Fibroblast of villous mesenchyme (primary cell): ENCODE measurements around the gene PRSS8. TPM values are rescaled to one million over a fixed set of nuclear protein-coding genes. Genes with fewer than 3 reads are reported as not detected.

Experiments used
- DNase-seq: peaks from one replicate; pipeline ENCODE4 v3.0.0-alpha.2; 2010; ENCODE audit warnings: low read depth
- H3K4me3 ChIP-seq: 2 replicates; pipeline ENCODE4 v1.5.1; 2011; ENCODE audit warnings: low read depth, mild to moderate bottlenecking, low read length
- CTCF ChIP-seq: IDR thresholded peaks from 2 replicates; pipeline ENCODE4 v1.5.1; 2012; ENCODE audit warnings: low read depth, mild to moderate bottlenecking, low read length; ENCODE audit not compliant: insufficient read depth
- total RNA-seq: library from RNA; depleted of rRNA; stranded (reverse); fragments of >200 nt; gene quantifications from 2 replicates; pipeline ENCODE4 v1.2.3, GENCODE V29; 2012

PRSS8 gene
- total RNA-seq, 1 donor, result not detected

- TF ChIP-seq CTCF, result no peak
- DNase-seq, result no peak
- no peak overlapping the region for H3K4me3 ChIP-seq
These were observed 47.6 kb downstream of the PRSS8 start for GRCh38 chr16:31087971-31088370.

GRCh38 chr16:31087481-31087880 lies 48.0 kb downstream of the PRSS8 start:
- TF ChIP-seq CTCF, result no peak
- no peak overlapping the region for H3K4me3 ChIP-seq
- DNase-seq, result no peak

GRCh38 chr16:31086629-31086906 lies 49.0 kb downstream of the PRSS8 start:
- no peak for TF ChIP-seq CTCF
- no peak overlapping the region for H3K4me3 ChIP-seq
- no peak for DNase-seq

- TF ChIP-seq CTCF, result no peak
- DNase-seq, result no peak
- no peak overlapping the region for H3K4me3 ChIP-seq
These were observed 49.5 kb downstream of the PRSS8 start for GRCh38 chr16:31085873-31086628.

GRCh38 chr16:31085411-31085810 lies 50.1 kb downstream of the PRSS8 start:
- H3K4me3 ChIP-seq, result no peak overlapping the region
- no peak for DNase-seq
- TF ChIP-seq CTCF, result no peak

- TF ChIP-seq CTCF, result no peak
- no peak overlapping the region for H3K4me3 ChIP-seq
- DNase-seq, result no peak
These were observed 50.8 kb downstream of the PRSS8 start for GRCh38 chr16:31084584-31085302.
